Astrocyte (in vitro differentiated cells and primary cell): ENCODE measurements around the gene TMEM183A. TPM values are rescaled to one million over a fixed set of nuclear protein-coding genes. Genes with fewer than 3 reads are reported as not detected.

Source experiments
- DNase-seq: peaks from one replicate; pipeline ENCODE4 v3.0.0-alpha.2; 2010; ENCODE audit warnings: low read depth
- FAIRE-seq: peaks from 2 replicates; lab custom pipeline; 2011; peaks lifted over from hg19 to GRCh38; lab: Jason Lieb, UNC
- H2AFZ ChIP-seq: 2 replicates; pipeline ENCODE4 v1.6.0; 2012; ENCODE audit warnings: low read depth, low read length, inconsistent platforms
- H3K27ac ChIP-seq: 2 replicates; pipeline ENCODE4 v1.5.1; 2011; ENCODE audit warnings: low read depth, low read length, inconsistent platforms
- H3K27me3 ChIP-seq: 2 replicates; pipeline ENCODE4 v1.6.0; 2011; ENCODE audit warnings: low read length, inconsistent platforms; ENCODE audit not compliant: insufficient read depth
- H3K36me3 ChIP-seq: 2 replicates; pipeline ENCODE4 v1.5.1; 2011; ENCODE audit warnings: low read length, inconsistent platforms; ENCODE audit not compliant: insufficient read depth
- H3K4me1 ChIP-seq: 2 replicates; pipeline ENCODE4 v1.5.1; 2011; ENCODE audit warnings: low read length, inconsistent platforms; ENCODE audit not compliant: insufficient read depth
- H3K4me2 ChIP-seq: 2 replicates; pipeline ENCODE4 v1.6.0; 2012; ENCODE audit warnings: low read length, inconsistent platforms
- H3K4me3 ChIP-seq: 2 replicates; pipeline ENCODE4 v1.5.1; 2011; ENCODE audit warnings: low read depth, mild to moderate bottlenecking, low read length, inconsistent platforms; ENCODE audit not compliant: insufficient read depth
- H3K79me2 ChIP-seq: 2 replicates; pipeline ENCODE4 v1.6.0; 2012; ENCODE audit warnings: mild to moderate bottlenecking, low read length, inconsistent platforms; ENCODE audit not compliant: insufficient read depth
- H3K9ac ChIP-seq: 2 replicates; pipeline ENCODE4 v1.6.0; 2012; ENCODE audit warnings: mild to moderate bottlenecking, low read length, inconsistent platforms
- H3K9me3 ChIP-seq: 2 replicates; pipeline ENCODE4 v1.5.1; 2012; ENCODE audit warnings: low read depth, mild to moderate bottlenecking, low read length, inconsistent platforms; ENCODE audit not compliant: insufficient read depth
- H4K20me1 ChIP-seq: 2 replicates; pipeline ENCODE4 v1.6.0; 2012; ENCODE audit warnings: low read length, inconsistent platforms; ENCODE audit not compliant: insufficient read depth
- H3K27ac Mint-ChIP-seq: one replicate; pipeline ENCODE4 v1.8.0; 2021; ENCODE audit warnings: mild to moderate bottlenecking, mixed read lengths; ENCODE audit not compliant: unreplicated experiment
- H3K27me3 Mint-ChIP-seq: one replicate; pipeline ENCODE4 v1.8.0; 2021; ENCODE audit warnings: low read depth, mixed read lengths; ENCODE audit not compliant: unreplicated experiment
- H3K36me3 Mint-ChIP-seq: one replicate; pipeline ENCODE4 v1.8.0; 2021; ENCODE audit warnings: low read depth, mixed read lengths; ENCODE audit not compliant: unreplicated experiment
- H3K4me1 Mint-ChIP-seq: one replicate; pipeline ENCODE4 v1.8.0; 2021; ENCODE audit warnings: low read depth, mixed read lengths; ENCODE audit not compliant: unreplicated experiment
- H3K4me3 Mint-ChIP-seq: one replicate; pipeline ENCODE4 v1.8.0; 2021; ENCODE audit warnings: mild to moderate bottlenecking, moderate library complexity, mixed read lengths; ENCODE audit not compliant: unreplicated experiment
- H3K9me3 Mint-ChIP-seq: one replicate; pipeline ENCODE4 v1.8.0; 2021; ENCODE audit warnings: mild to moderate bottlenecking, mixed read lengths; ENCODE audit not compliant: unreplicated experiment
- EZH2 ChIP-seq: IDR thresholded peaks from 2 replicates; pipeline ENCODE4 v1.6.1; 2012; ENCODE audit warnings: mild to moderate bottlenecking, low read length, inconsistent platforms; ENCODE audit not compliant: insufficient read depth
- total RNA-seq: library from RNA; stranded (reverse); gene quantifications from 2 replicates; pipeline ENCODE4 v1.2.1, GENCODE V29; 2021
- TF ChIP-seq, protein P1 (sequence below): IDR thresholded peaks from 2 replicates; pipeline ENCODE4 v1.5.1; 2011; ENCODE audit warnings: low read depth, mild to moderate bottlenecking, inconsistent platforms, low read length, moderate library complexity; ENCODE audit not compliant: insufficient read depth

Gene TMEM183A
- total RNA-seq, 1 donor from 2014 or later = 68.6 TPM

DNA sequence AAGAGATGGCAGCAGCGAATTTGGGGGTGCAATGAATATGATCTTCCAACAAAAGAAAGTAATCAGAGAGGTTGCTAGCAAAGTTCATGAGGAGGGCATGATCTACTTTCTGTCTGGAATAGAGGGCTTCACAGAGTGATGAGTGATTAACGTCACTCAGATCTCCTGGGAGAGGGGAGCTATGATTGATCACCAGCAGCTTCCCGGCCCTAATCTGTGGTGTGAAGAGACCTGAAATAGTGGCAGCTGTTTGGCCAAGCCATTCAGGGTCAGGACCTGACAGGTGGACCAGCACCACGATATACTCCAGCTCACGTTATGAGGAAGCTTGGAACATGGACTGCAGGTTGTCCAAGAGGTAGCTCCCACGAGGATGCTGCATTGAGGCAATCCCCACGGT, 19.9 kb upstream of the TMEM183A start:
- peaks cover 6% of the 10 kb centered on the region for H3K4me1 Mint-ChIP-seq

GRCh38 chr1:202987922-202988583, 19.1 kb upstream of the TMEM183A start:
- Mint-ChIP-seq H3K4me3 (no peak overlapping the region), H3K4me1 (peaks cover 6% of the 10 kb centered on the region), H3K27ac (no peak overlapping the region), H3K27me3 (peaks cover 25% of the 10 kb centered on the region), H3K36me3 (no peaks in the 10 kb centered on the region), H3K9me3 (peaks cover 2% of the 10 kb centered on the region)
- H3K9me3 ChIP-seq = no peaks in the 10 kb centered on the region
- FAIRE-seq (no peak), DNase-seq (no peak)
- H3K27me3 ChIP-seq = peaks cover 40% of the 10 kb centered on the region
- H3K27ac ChIP-seq = no peak overlapping the region
- H3K79me2 ChIP-seq = no peaks in the 10 kb centered on the region
- H2AFZ ChIP-seq = no peak overlapping the region
- TF ChIP-seq, protein P1, sequence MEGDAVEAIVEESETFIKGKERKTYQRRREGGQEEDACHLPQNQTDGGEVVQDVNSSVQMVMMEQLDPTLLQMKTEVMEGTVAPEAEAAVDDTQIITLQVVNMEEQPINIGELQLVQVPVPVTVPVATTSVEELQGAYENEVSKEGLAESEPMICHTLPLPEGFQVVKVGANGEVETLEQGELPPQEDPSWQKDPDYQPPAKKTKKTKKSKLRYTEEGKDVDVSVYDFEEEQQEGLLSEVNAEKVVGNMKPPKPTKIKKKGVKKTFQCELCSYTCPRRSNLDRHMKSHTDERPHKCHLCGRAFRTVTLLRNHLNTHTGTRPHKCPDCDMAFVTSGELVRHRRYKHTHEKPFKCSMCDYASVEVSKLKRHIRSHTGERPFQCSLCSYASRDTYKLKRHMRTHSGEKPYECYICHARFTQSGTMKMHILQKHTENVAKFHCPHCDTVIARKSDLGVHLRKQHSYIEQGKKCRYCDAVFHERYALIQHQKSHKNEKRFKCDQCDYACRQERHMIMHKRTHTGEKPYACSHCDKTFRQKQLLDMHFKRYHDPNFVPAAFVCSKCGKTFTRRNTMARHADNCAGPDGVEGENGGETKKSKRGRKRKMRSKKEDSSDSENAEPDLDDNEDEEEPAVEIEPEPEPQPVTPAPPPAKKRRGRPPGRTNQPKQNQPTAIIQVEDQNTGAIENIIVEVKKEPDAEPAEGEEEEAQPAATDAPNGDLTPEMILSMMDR = no peak
- no peak for TF ChIP-seq EZH2
- H3K36me3 ChIP-seq = no peaks in the 10 kb centered on the region
- H3K4me3 ChIP-seq = no peak overlapping the region
- H4K20me1 ChIP-seq = no peaks in the 10 kb centered on the region
- H3K4me1 ChIP-seq = no peaks in the 10 kb centered on the region
- H3K9ac ChIP-seq = no peak overlapping the region
- no peak overlapping the region for H3K4me2 ChIP-seq

More for the DNA sequence above, 19.9 kb upstream of the TMEM183A start:
- no peaks in the 10 kb centered on the region for H3K36me3 Mint-ChIP-seq
- Histone ChIP-seq H3K9me3 (no peaks in the 10 kb centered on the region), H3K27ac (no peak overlapping the region), H3K4me2 (no peak overlapping the region), H4K20me1 (no peaks in the 10 kb centered on the region), H3K4me1 (no peaks in the 10 kb centered on the region), H3K79me2 (no peaks in the 10 kb centered on the region), H3K27me3 (peaks cover 40% of the 10 kb centered on the region), H3K4me3 (no peak overlapping the region), H3K36me3 (no peaks in the 10 kb centered on the region), H2AFZ (no peak overlapping the region), H3K9ac (no peak overlapping the region)
- H3K27me3 Mint-ChIP-seq = peaks cover 25% of the 10 kb centered on the region
- TF ChIP-seq, protein P1 = no peak
- TF ChIP-seq EZH2 = no peak
- H3K9me3 Mint-ChIP-seq = peaks cover 2% of the 10 kb centered on the region
- no peak for FAIRE-seq
- H3K27ac Mint-ChIP-seq = no peak overlapping the region
- no peak overlapping the region for H3K4me3 Mint-ChIP-seq
- DNase-seq = no peak

DNA sequence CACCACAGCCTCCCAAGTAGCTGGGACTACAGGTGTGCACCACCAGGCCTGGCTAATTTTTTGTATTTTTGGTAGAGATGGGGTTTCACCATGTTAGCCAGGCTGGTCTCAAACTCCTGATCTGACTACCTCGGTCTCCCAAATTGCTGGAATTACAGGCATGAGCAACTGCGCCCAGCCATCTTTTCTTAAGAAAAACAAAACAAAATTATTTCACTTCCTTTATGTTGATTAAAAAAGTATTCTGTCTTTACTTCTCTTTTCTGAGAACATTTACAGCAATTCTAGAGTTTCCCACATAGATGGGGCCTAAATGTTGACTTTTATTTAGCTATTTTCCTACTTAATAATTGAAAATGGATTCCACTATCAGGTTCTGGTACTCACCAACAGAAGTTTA, 17.3 kb upstream of the TMEM183A start:
- H3K4me1 Mint-ChIP-seq = peaks cover 6% of the 10 kb centered on the region

More for the DNA sequence above, 17.3 kb upstream of the TMEM183A start:
- Histone ChIP-seq H3K9ac (no peak overlapping the region), H3K27ac (no peak overlapping the region), H3K27me3 (peaks cover 40% of the 10 kb centered on the region), H3K36me3 (no peaks in the 10 kb centered on the region), H3K4me1 (no peaks in the 10 kb centered on the region), H3K9me3 (no peaks in the 10 kb centered on the region), H2AFZ (no peak overlapping the region), H3K4me2 (no peak overlapping the region), H3K4me3 (no peak overlapping the region), H3K79me2 (no peaks in the 10 kb centered on the region), H4K20me1 (no peaks in the 10 kb centered on the region)
- Mint-ChIP-seq H3K36me3 (no peaks in the 10 kb centered on the region), H3K27me3 (peaks cover 25% of the 10 kb centered on the region), H3K27ac (no peak overlapping the region), H3K9me3 (peaks cover 2% of the 10 kb centered on the region), H3K4me3 (no peak overlapping the region)
- DNase-seq = no peak
- TF ChIP-seq, protein P1 = no peak
- TF ChIP-seq EZH2 = no peak
- FAIRE-seq = no peak
